ENCODE measurements around the gene SEMA5A. TPM values are rescaled to one million over a fixed set of nuclear protein-coding genes. Genes with fewer than 3 reads are reported as not detected.

Gene SEMA5A
- total and polyA plus RNA-seq, 2 donors (not counting 1 experiment from before 2014, with no cell fraction given) = not detected

DNA sequence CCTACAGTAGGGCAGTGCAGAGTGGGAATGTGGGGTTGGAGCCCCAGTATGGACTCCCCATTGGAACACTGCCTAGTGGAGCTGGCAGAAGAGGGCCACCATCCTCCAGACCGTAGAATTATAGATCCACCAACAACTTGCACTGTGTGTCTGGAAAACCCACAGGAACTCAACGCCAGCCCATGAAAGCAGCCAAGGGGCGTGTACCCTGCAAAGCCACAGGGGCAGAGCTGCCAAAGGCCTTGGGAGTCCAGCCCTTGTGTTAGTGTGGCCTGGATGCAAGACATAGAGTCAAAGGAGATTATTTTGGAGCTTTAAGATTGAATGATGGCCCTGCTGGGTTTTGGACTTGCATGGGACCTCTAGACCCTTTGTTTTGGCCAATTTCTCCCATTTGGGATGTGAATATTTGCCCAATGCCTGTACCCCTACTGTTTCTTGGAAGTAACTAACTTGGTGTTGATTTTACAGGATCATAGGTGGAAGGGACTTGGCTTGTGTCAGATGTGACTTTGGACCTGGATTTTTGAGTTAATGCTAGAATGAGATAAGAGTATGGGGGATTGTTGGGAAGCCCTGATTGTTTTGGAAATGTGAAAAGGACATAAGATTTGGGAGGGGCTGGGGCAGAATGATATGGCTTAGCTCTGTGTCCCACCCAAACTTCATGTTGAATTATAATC is 266.8 kb downstream of the SEMA5A start:
- WGBS (ENCODE audit: insufficient coverage) = 82% methylated on average over 3 of the region's 3 CpGs
- H3K27ac Mint-ChIP-seq = no peak overlapping the region
- CTCF ChIA-PET = no interaction called here
- no peak overlapping the region for H3K27ac ChIP-seq (ENCODE audit: low read length in 2 of 2)
- no peak overlapping the region for H3K4me3 ChIP-seq (ENCODE audit: control extremely low read depth in 1 of 5, extremely low read depth in 1 of 5, insufficient read depth in 1 of 5, low read depth in 2 of 5, low read length in 4 of 5)
- no peak overlapping the region for H2AFZ ChIP-seq (ENCODE audit: insufficient read depth, low read depth, low read length, poor library complexity, severe bottlenecking)
- no peak overlapping the region for H3K9ac ChIP-seq (ENCODE audit: low read length)
- TF ChIP-seq EZH2 (IDR thresholded peaks at IDR 0.05; ENCODE audit: borderline replicate concordance, insufficient read depth, low read depth, low read length, poor library complexity, severe bottlenecking) = no peak
- TF ChIP-seq, protein P1, sequence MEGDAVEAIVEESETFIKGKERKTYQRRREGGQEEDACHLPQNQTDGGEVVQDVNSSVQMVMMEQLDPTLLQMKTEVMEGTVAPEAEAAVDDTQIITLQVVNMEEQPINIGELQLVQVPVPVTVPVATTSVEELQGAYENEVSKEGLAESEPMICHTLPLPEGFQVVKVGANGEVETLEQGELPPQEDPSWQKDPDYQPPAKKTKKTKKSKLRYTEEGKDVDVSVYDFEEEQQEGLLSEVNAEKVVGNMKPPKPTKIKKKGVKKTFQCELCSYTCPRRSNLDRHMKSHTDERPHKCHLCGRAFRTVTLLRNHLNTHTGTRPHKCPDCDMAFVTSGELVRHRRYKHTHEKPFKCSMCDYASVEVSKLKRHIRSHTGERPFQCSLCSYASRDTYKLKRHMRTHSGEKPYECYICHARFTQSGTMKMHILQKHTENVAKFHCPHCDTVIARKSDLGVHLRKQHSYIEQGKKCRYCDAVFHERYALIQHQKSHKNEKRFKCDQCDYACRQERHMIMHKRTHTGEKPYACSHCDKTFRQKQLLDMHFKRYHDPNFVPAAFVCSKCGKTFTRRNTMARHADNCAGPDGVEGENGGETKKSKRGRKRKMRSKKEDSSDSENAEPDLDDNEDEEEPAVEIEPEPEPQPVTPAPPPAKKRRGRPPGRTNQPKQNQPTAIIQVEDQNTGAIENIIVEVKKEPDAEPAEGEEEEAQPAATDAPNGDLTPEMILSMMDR (IDR thresholded peaks at IDR 0.05) = no peak
- no peaks in the 10 kb centered on the region for H3K36me3 ChIP-seq (replicated peaks in 1 of 2; ENCODE audit: control extremely low read depth in 1 of 2, control insufficient read depth in 1 of 2, extremely low read depth in 1 of 2, insufficient read depth in 2 of 2, low read length in 1 of 2)
- H3K27me3 Mint-ChIP-seq = no peaks in the 10 kb centered on the region
- no peaks in the 10 kb centered on the region for H3K79me2 ChIP-seq (ENCODE audit: control insufficient read depth, insufficient read depth, low read length)
- POLR2A ChIA-PET = no interaction called here
- intact Hi-C loops (cut with micrococcal nuclease) = no loop called here
- H3K4me1 Mint-ChIP-seq = no peaks in the 10 kb centered on the region
- H3K27me3 ChIP-seq (replicated peaks in 1 of 4; ENCODE audit: control extremely low read depth in 1 of 4, control insufficient read depth in 3 of 4, insufficient read depth in 4 of 4, low read length in 3 of 4) = no peaks in the 10 kb centered on the region
- H3K4me1 ChIP-seq (ENCODE audit: control insufficient read depth in 2 of 2, insufficient read depth in 2 of 2, low read length in 2 of 2) = no peaks in the 10 kb centered on the region
- H3K9me3 ChIP-seq (ENCODE audit: control extremely low read depth in 1 of 3, control insufficient read depth in 2 of 3, insufficient read depth in 1 of 3, low read length in 2 of 3) = peaks cover 0 to 8% (median 0%) of the 10 kb centered on the region in 3 donors
- H3K9me3 Mint-ChIP-seq (ENCODE audit: insufficient read depth) = no peaks in the 10 kb centered on the region
- H3K4me3 Mint-ChIP-seq = no peak overlapping the region
- H4K20me1 ChIP-seq (ENCODE audit: control insufficient read depth, insufficient read depth, low read length, poor library complexity, severe bottlenecking) = no peaks in the 10 kb centered on the region
- DNase-seq (no peak), ATAC-seq (ENCODE audit: low read depth) (no peak)
- H3K4me2 ChIP-seq (replicated peaks; ENCODE audit: low read depth, low read length, poor library complexity, severe bottlenecking) = no peak overlapping the region

DNA sequence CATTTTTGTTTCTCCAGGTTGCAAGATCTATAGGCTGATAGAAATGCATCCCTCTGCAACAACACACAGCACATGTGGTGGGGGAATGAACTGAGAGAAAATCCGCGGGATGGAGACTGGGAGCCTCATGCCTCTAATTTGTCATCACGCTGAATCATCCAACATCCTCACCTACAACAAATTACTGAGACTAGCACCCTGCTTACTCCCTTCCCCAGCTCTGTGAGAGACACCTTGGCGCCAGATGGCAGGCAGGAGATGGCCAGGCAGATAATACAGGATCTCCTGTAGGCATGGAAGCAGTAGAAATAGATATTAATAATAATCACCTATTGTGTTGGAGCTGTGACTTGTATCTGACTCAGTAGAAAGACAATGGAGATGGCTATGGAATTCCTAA is 276.9 kb downstream of the SEMA5A start:
- H3K27ac ChIP-seq (ENCODE audit: low read length in 2 of 2) = no peak overlapping the region
- H3K9ac ChIP-seq (ENCODE audit: low read length) = no peak overlapping the region
- no peak for ATAC-seq (ENCODE audit: low read depth)
- no peak for DNase-seq
- intact Hi-C loops (cut with micrococcal nuclease) = no loop called here
- no peaks in the 10 kb centered on the region for H3K9me3 Mint-ChIP-seq (ENCODE audit: insufficient read depth)
- TF ChIP-seq EZH2 (IDR thresholded peaks at IDR 0.05; ENCODE audit: borderline replicate concordance, insufficient read depth, low read depth, low read length, poor library complexity, severe bottlenecking) = no peak
- TF ChIP-seq, protein P1 (IDR thresholded peaks at IDR 0.05) = no peak
- H3K4me3 Mint-ChIP-seq = no peak overlapping the region
- no peaks in the 10 kb centered on the region for H3K4me1 Mint-ChIP-seq
- no peak overlapping the region for H3K4me3 ChIP-seq (ENCODE audit: control extremely low read depth in 1 of 5, extremely low read depth in 1 of 5, insufficient read depth in 1 of 5, low read depth in 2 of 5, low read length in 4 of 5)
- WGBS (ENCODE audit: insufficient coverage) = no CpG with 5 or more reads among the region's 4 CpGs
- H4K20me1 ChIP-seq (ENCODE audit: control insufficient read depth, insufficient read depth, low read length, poor library complexity, severe bottlenecking) = no peaks in the 10 kb centered on the region
- H3K4me2 ChIP-seq (replicated peaks; ENCODE audit: low read depth, low read length, poor library complexity, severe bottlenecking) = no peak overlapping the region
- no peak overlapping the region for H3K27ac Mint-ChIP-seq
- no peaks in the 10 kb centered on the region for H3K4me1 ChIP-seq (ENCODE audit: control insufficient read depth in 2 of 2, insufficient read depth in 2 of 2, low read length in 2 of 2)
- CTCF ChIA-PET = no interaction called here
- H3K79me2 ChIP-seq (ENCODE audit: control insufficient read depth, insufficient read depth, low read length) = no peaks in the 10 kb centered on the region
- H3K9me3 ChIP-seq (ENCODE audit: control extremely low read depth in 1 of 3, control insufficient read depth in 2 of 3, insufficient read depth in 1 of 3, low read length in 2 of 3) = peaks cover 0 to 7% (median 0%) of the 10 kb centered on the region in 3 donors
- no peaks in the 10 kb centered on the region for H3K27me3 ChIP-seq (replicated peaks in 1 of 4; ENCODE audit: control extremely low read depth in 1 of 4, control insufficient read depth in 3 of 4, insufficient read depth in 4 of 4, low read length in 3 of 4)
- H3K36me3 ChIP-seq (replicated peaks in 1 of 2; ENCODE audit: control extremely low read depth in 1 of 2, control insufficient read depth in 1 of 2, extremely low read depth in 1 of 2, insufficient read depth in 2 of 2, low read length in 1 of 2) = no peaks in the 10 kb centered on the region
- no peaks in the 10 kb centered on the region for H3K27me3 Mint-ChIP-seq
- no peak overlapping the region for H2AFZ ChIP-seq (ENCODE audit: insufficient read depth, low read depth, low read length, poor library complexity, severe bottlenecking)
- POLR2A ChIA-PET = no interaction called here

All from B cell (primary cell).